HG03108 (cell line): ENCODE data around the gene PPM1E.
"Not testable (repeated sequence)": the region's sequence is repeated elsewhere in the genome, so short reads cannot be mapped to it uniquely, and the experiment has no call there.

Experiments used
- ATAC-seq: cut with Tn5 transposase; IDR thresholded peaks from one replicate; pipeline ENCODE4 v1.9.1; 2021; ENCODE audit warnings: moderate library complexity; ENCODE audit not compliant: unreplicated experiment

PPM1E gene

DNA sequence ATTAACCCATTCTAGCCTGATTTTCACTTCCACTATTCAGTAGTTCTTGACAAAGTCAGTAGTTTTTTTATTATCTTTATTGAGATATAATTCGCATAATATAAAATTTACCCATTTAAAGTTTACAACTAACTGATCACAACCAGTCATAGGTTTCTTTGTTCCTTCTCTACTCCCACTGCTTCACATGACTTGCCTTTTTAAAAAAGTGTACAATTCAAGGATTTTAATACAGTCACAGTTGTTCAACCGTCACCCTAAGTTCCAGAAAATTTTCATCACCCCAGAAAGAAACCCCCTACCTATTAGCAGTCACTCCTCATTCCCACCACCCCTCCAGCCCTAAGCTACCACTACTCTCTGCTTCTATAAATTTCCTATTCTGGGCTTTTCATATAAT lies 188.5 kb downstream of the PPM1E start:
- no peak for ATAC-seq

DNA sequence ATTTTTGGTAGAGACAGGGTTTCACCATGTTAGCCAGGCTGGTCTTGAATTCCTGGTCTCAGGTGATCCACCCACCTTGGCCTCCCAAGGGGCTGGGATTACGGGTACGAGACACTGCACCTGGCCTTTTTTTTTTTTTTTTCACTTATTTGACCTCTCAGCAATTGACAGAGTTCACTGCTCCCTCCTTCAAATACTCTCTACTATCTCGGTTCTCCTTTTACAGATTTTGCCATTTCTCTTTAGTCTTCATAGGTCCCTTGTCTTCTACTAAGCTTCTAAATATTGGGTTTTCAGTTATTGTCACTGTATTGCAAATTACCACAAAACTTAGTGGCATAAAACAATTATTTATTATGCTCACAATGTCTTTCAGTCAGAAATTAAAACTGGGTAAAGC lies 191.8 kb downstream of the PPM1E start:
- ATAC-seq = no peak

DNA sequence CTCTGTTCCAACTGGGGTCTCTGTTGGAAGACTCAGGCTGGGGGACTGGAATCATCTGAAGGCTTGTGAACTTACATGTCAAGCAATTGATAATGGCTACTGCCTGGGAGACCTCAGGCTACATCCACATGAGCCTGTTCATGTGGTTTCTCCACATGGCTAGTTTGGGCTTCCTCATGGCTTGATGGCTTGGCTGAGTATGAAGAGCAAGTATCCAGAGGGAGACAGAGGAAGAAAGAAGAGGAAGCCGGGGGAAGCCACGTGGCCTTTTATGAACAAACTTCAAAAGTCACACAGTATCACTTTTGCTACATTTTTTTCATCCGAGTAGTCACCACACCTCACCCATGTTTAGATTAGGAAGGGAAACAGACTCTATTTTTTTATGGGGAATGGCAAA lies 192.2 kb downstream of the PPM1E start:
- no peak for ATAC-seq

DNA sequence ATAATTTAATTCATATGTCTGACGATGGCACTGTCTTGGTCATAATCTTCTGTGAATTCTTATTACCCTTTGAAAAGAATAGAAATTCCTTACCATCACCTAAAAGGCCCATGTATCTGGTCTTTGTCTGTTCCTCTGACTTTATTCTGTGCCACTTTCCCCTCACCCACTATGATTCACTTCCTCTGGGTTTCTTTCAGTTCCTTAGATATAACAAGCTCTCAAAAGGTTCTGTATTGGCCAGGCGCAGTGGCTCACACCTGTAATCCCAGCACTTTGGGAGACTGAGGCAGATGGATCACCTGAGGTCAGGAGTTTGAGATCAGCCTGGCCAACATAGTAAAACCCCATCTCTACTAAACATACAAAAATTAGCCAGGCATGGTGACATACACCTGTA lies 198.7 kb downstream of the PPM1E start:
- ATAC-seq = not testable (repeated sequence)

DNA sequence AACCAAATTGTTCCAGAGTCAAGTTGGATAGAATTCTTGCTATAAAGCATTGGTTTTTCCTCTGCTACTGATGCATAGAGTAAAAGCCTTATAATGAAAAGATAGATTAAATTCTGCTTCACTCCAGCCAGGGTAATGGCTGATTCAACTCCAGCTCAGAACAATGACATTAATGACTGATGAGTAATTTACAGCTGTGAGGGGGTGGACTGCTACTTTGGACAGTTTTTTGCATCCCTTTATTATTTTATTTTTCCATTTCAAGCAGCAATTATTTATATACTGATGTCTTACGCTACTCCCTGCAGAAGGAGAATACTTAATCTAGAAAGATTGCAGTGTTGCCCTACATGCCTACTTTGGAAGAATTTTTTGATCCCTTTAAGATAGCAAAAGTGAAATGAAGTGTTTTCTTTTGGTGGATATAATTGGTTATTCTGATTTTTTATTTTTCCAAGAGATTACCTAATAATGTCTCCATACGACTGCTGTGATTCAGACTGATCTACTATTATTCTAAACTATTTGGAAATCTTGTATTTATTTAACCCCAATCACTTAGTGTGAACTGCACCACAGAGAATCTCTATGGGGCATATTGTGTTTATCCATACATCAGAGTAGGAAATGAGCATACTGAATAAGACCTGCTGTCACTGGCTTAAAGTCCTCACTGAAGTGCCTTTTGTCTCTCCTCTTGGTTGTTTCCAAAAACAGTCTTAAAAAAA lies 201.5 kb downstream of the PPM1E start:
- no peak for ATAC-seq

DNA sequence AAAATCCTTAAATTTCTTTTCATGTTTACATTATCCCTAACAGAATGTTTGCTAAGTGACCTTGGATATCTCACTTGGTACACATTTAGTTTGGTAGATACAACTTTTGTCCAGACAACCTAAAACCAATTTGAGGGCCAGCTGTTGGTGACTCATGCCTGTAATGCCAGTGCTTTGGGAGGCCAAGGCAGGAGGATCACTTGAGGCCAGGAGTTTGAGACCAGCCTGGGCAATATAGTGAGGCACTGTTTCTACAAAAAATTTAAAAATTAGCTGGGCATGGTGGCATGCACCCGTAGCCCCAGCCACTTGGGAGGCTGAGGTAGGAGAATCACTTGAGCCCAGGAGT lies 202.0 kb downstream of the PPM1E start:
- not testable (repeated sequence) for ATAC-seq

DNA sequence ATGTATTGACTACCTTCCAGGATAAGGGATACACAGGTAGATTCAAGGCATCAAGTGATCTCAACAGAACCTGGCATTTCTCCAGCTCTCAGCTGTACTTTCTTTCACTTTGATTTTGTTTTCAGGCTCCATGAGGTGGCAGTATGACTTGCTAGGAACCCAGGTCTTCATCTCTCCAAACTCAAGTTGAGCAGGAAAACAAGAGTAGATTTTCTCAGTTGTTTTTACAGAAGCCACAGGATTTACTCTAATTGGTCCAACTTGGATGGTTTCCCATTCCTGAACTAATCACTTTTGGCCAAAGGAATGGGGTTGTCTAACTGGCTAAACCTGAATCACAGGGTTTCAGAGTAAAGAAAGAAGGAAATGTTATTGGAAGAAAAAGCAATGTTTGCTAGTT lies 204.4 kb downstream of the PPM1E start:
- no peak for ATAC-seq

DNA sequence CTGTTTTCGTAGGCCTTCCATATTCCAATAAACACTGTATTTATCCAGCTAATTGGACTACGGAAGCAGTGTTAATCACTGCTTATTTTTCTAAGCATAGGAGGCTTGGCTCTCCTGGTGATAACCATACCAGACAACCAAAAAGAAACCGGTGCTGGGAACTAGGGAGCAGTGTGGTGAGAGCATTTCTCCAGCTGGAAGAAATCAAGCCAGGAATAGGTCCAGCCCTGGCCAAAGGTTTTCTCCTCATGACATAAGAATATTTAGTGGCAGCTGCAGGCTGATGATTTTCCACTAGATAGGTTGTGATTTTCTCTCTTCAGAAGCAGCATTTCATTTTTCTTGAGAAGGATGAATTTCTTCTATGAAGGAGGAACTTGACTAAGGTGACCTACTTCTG lies 209.6 kb downstream of the PPM1E start:
- ATAC-seq = no peak

DNA sequence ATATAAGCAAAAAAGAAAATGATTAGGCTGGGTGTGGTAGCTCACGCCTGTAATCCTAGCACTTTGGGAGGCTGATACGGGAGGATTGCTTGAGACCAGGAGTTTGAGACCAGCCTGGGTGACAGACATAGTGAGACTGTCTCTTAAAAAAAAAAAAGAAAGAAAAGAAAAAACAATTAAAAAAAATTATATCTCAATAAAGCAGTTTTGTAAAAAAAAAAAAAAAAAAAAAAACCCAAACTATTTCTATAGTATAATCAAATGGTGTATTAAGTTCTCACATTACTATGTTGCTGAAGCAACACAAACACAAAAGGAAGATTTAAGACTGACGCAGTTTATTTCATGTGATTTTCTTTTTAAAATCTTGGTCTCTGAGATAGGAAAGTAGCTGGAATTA lies 210.6 kb downstream of the PPM1E start:
- ATAC-seq = no peak

DNA sequence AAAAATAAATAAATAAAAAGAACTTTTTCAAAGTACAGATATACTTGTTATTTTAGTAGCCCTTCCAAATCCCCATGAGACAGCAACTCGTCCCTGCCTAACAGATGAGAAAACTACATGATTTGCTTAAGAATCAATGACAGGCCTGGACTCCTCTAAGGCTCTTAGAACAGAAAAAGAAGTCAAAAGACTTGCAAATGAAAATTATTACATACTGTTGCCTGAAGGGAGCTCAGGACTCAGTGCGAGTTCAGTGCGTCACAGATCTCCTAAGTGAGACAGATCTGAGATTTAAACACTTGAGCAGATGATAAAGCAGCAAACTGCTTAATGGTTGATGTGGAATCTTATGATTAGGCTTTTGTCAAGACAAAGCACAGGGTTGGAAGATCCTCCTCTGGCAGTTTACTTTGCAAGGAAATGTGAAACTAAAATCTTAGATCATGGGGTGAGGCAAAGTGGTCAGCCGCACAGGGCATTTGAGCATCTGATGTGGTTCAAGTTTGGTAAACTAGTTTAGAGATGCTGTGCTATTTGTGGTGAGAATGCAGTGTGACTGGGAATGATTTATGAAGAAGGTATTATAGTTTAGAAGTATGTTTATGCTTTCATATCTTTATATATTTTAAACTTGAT lies 212.9 kb downstream of the PPM1E start:
- no peak for ATAC-seq

DNA sequence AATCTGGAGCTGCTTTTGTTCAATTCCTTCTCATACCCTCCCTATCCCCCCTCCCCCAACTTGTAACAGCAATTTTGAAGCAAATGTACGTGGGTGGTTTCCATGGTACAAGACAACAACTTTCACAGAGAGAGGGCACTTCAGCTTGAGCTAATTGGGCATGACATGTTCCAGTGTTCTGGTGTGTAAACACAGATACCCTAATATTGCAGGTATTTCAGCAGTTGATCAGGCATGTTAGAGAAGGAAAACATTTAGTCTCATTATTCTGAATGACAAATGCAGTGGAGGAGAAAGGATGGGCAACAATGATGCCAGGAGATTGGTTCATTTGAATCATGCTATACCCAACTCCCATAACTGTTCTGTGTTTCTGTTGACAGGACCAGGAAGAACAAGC lies 213.5 kb downstream of the PPM1E start:
- no peak for ATAC-seq

DNA sequence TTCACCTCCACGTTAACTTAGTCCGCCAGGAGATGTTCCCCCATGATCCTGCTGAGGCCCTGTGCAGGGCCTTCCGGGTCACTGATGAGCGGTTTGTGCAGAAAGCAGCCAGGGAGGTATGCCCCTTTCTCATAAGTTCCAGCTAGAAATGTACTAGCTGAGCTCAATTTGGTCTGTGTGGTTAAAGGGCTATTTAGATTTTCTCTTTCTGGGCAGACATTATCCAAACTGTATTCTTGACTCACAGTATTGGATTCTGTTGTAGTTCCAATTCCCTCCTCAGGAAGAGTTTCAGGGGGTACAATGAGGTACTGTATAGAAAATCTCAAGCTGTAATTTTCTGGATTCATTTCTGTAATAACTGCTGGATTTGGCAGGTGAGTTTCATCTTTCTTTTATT lies 214.0 kb downstream of the PPM1E start:
- no peak for ATAC-seq

DNA sequence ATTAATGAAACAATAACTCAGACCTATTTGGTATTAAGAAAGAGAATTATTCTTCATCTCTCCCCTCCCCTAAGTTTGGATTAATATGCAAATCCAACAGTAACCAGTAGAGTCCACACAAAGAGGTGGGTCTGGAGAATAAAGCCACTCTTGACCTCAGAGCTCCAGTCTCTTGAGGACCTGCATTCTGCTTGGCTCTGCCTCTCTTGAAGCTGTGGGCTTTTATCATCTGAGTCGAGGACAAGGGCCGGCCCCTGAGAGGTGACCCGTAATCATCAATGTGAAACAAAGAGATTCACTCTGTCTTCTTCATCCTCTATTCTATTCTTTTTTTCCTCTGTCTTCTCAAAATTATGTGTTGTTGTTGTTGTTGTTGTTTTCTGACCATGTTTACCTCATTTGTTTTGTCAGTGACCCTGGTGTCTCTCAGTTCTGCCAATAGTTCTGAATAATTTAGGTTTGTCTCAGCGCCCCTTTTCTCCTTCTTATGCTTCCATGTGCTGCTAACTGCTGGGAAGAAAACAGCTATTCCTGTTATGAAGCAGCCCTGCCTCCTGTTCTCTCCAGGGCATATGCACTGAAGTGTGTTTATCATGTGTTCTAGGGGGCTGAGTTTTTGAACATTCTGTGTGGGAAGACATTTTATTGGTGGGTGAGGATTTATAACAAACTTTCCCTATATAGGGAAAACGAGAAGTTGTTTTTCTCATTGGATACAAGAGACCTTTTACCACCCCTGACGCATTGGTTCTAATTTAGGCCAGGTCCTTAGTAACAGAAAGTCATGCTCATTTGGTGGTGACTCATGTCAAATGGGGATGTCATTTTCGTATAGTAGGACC lies 215.2 kb downstream of the PPM1E start:
- ATAC-seq = no peak

DNA sequence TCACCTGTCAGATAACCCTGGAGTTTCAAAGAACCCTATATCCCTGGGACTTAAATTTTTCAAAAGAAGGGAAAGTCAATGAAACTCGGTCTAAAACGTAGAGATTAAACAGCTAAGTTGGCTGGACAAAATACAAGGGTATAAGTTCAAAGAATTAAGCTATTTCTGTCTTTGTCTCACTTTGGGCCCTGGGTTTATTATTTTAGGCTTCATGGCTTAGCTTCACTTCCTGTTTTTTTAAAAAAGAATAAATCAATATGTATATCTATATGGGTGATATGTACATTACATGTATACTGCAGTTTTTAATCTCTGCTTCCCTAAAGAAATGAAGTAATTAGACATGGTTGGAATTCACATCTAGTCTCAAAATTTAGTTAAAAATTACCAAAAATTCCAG lies 218.7 kb downstream of the PPM1E start:
- ATAC-seq = no peak

DNA sequence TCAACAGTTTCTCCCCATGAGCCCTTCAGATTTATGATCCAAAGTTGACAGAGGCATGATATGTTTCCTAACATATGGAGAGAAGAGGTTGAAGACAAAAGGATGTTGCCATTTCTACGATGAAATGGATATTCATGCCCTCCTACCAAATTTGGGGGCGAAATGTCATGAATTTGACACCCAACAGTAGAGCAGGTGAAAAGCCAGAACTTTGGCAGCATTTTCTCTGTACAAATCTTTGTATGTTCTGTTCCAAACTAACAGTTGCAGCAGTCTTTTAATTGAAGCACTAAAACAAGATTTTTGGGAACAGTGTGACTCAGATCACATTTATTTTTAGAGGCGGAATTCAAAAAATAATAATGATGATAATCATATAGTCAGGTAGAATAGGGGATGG lies 220.9 kb downstream of the PPM1E start:
- ATAC-seq = no peak

DNA sequence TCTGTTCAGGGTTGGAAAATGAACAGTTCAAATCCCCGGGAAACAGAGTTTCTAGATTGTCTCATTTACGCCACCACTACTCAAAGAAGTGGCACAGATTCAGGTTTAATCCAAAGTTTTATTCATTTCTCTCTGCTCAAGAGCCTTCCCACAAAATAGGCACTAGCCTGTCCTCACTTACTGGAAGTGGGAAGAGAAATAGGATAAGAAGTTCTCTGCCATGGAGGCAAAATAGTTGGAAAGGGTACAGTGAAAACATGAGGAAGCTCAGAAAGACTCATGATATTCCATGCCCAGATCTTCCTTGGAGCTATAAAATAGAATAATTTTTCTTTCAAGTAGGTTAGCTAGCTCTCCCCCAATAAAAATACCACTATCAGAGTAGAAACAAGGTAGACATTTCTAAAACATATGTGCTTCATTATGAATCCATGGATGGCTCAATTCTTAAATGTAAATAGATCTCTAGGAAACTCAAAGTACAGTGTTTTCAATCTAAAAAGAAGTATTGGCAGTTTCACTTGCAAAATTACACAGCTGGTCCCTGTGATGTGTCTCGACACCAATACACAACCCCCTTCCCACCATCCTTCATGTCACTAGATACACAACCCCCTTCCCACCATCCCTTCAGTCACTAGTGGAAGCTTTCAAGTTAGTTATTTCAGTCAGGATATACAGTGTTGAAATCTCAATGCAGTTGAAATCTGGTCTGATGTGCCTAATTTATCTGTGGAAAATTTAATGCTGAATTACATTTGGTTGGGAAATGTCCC lies 225.2 kb downstream of the PPM1E start:
- no peak for ATAC-seq

DNA sequence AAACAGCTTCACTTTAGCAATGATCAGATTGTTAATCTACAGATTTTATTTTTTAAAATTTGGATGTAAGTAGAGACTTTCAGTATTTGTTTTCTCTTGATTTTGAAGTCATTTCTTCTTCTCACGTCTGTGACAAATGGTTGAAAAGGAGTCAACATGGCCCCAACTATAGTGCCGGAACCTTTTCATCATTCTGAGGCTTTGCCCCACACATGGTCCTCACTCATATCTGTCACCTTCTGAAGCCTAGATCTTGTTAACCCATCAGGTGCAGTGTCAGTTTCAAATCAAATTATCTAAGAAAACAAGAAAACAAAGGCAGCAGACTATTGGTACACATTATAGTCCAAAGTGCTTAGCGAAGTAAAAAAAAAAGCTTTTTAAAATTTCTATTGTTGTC lies 227.0 kb downstream of the PPM1E start:
- ATAC-seq = no peak

DNA sequence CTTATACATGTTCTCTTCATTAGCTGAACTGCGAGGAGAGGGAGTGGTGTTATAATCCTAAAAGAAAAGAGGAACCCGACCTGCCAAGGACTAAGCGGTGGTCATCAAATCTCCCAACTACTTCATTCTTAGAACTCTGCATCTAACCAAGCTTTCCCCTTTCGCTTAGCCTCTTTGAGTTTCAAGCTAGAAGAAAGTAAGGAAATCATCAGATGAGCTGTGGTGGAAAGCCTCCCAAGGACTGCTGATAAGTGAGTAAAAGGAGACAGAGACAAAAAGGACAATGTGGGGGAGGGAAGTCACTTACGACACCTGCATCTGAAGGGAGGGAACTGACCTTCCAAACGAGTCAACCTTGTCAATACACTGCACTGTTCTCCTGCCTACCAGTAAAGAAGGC lies 229.7 kb downstream of the PPM1E start:
- no peak for ATAC-seq

DNA sequence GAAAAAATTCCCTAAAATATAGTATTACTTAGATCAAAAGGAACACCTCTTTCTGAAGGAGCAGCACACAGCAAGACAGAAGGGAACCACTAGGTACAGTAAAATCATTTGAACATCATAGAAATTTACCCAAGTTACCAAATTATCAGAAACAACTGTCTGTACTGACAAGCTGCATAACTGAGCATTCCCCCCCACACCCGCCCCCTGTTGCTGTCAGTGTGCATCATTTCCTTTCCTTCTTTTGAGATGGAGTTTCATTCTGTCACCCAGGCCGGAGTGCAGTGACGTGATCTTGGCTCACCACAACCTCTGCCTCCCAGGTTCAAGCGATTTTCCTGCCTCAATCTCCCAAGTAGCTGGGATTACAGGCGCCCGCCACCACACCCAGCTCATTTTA lies 230.3 kb downstream of the PPM1E start:
- no peak for ATAC-seq

DNA sequence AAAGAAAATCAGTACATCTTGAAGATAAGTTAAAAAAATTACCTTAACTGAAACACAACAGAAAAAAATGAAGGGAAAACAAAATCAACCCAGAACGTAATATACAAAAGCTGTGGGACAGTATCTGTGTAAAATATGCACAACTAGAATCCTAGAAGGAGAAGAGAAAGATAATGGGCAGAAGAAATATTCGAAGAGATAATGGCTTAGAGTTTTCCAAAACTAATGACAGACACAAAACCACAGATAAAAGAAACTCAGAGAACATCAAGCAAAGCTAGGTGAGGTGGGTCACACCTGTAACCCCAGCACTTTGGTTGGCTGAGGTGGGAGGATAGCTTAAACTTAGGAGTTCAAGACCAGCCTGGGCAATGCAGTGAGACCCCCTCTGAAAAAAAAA lies 234.0 kb downstream of the PPM1E start:
- ATAC-seq = no peak

DNA sequence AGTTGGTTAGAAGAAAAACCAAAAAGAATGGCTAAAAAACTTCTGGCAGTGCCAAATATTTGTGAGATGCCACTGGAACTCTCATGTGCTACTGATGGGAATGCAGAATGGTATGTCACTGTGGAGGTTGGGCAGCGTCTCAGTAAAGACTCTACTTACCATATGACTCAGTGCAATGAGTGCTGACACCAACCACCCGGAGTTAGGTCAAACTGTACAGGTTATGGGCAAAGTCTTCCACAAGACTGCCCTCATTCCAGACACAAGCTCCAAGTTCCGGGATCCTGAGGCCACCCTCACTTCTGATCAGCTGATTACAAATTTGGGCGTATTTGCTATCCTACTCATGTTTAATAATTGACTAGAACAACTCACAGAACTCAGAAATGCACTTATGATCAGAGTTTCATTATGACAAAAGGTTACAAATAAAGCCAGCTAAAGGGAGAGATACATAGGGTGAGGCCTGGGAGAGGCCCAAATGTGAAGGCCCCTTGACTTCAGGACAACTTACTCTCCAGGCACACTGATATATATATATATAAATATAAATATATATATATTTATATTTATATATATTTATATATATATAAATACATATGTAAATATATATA lies 236.2 kb downstream of the PPM1E start:
- ATAC-seq = peak; percentile 89
